Ishikawa (cell line): ENCODE measurements around the gene SSMEM1.

Experiments used
- CEBPB ChIP-seq: IDR thresholded peaks from 2 replicates; pipeline ENCODE4 v1.6.1; 2012
- CREB1 ChIP-seq: IDR thresholded peaks from 2 replicates; pipeline ENCODE4 v1.6.1; 2012; ENCODE audit warnings: low read depth
- EGR1 ChIP-seq: IDR thresholded peaks from 2 replicates; pipeline ENCODE4 v1.6.1; 2012
- EP300 ChIP-seq: IDR thresholded peaks from 2 replicates; pipeline ENCODE4 v1.6.1; 2012; ENCODE audit warnings: borderline replicate concordance
- FOXM1 ChIP-seq: IDR thresholded peaks from 2 replicates; pipeline ENCODE4 v1.6.1; 2012; ENCODE audit warnings: low read depth, borderline replicate concordance
- NFIC ChIP-seq: IDR thresholded peaks from 2 replicates; pipeline ENCODE4 v1.6.1; 2012
- RAD21 ChIP-seq: IDR thresholded peaks from 2 replicates; pipeline ENCODE4 v1.6.1; 2012; ENCODE audit warnings: low read depth
- TAF1 ChIP-seq: IDR thresholded peaks from 2 replicates; pipeline ENCODE4 v1.6.1; 2012; ENCODE audit warnings: low read depth, mild to moderate bottlenecking
- TCF12 ChIP-seq: IDR thresholded peaks from 2 replicates; pipeline ENCODE4 v1.6.1; 2012; ENCODE audit warnings: low read depth
- TEAD4 ChIP-seq: IDR thresholded peaks from 2 replicates; pipeline ENCODE4 v1.6.1; 2012
- YY1 ChIP-seq: IDR thresholded peaks from 2 replicates; pipeline ENCODE4 v1.6.1; 2012; ENCODE audit warnings: low read depth
- ZBTB7A ChIP-seq: IDR thresholded peaks from 2 replicates; pipeline ENCODE4 v1.6.1; 2012; ENCODE audit warnings: low read depth
- TF ChIP-seq, protein P1 (sequence below): IDR thresholded peaks from 2 replicates; pipeline ENCODE4 v1.6.1; 2012; ENCODE audit warnings: low read depth, mild to moderate bottlenecking
- TF ChIP-seq, protein P2 (sequence below): IDR thresholded peaks from 2 replicates; pipeline ENCODE4 v1.6.1; 2012
- TF ChIP-seq, protein P3 (sequence below): IDR thresholded peaks from 2 replicates; pipeline ENCODE4 v1.6.1; 2012

SSMEM1 gene

DNA sequence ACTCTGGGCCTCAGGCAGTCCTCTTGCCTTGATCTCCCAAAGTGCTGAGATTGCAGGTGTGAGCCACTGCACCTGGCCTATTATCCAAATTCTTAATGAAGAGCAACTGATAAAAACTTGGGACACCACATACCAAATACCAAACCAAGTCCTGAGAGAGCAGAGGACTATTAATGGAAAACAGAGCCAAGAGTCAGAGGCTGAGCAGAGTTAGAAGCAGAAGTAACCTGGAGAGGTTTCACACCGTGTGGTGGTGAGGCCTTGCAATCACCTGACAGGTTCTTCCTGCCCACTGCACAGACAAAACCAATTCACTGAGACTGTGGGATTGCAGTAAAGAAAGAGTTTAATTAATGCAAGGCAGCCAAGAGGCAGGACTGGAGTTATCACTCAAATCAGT, 16.0 kb downstream of the SSMEM1 start:
- no peak for TF ChIP-seq ZBTB7A
- no peak for TF ChIP-seq RAD21
- no peak for TF ChIP-seq CREB1

DNA sequence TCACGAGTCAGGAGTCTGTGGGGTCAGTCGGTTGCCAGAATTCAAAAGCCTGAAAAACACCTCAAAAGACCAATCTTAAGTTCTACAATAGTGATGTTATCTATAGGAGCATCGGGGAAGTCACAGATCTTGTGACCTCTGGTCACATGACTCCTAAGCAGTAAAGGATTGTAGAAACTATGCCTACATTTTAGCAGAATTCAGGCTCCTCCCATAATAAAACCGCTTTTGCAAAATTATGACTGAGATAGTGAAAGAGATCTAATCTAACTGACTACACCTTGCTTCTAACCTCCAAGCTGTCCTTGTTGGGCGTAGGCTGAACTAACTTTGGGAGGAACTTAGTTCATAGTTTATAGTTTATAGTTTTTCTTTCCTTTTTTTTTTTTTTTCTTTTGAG, 16.6 kb downstream of the SSMEM1 start:
- TF ChIP-seq, protein P1, sequence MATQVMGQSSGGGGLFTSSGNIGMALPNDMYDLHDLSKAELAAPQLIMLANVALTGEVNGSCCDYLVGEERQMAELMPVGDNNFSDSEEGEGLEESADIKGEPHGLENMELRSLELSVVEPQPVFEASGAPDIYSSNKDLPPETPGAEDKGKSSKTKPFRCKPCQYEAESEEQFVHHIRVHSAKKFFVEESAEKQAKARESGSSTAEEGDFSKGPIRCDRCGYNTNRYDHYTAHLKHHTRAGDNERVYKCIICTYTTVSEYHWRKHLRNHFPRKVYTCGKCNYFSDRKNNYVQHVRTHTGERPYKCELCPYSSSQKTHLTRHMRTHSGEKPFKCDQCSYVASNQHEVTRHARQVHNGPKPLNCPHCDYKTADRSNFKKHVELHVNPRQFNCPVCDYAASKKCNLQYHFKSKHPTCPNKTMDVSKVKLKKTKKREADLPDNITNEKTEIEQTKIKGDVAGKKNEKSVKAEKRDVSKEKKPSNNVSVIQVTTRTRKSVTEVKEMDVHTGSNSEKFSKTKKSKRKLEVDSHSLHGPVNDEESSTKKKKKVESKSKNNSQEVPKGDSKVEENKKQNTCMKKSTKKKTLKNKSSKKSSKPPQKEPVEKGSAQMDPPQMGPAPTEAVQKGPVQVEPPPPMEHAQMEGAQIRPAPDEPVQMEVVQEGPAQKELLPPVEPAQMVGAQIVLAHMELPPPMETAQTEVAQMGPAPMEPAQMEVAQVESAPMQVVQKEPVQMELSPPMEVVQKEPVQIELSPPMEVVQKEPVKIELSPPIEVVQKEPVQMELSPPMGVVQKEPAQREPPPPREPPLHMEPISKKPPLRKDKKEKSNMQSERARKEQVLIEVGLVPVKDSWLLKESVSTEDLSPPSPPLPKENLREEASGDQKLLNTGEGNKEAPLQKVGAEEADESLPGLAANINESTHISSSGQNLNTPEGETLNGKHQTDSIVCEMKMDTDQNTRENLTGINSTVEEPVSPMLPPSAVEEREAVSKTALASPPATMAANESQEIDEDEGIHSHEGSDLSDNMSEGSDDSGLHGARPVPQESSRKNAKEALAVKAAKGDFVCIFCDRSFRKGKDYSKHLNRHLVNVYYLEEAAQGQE, result no peak
- no peak for TF ChIP-seq TAF1
- TF ChIP-seq EP300, result no peak
- no peak for TF ChIP-seq RAD21
- TF ChIP-seq, protein P2, sequence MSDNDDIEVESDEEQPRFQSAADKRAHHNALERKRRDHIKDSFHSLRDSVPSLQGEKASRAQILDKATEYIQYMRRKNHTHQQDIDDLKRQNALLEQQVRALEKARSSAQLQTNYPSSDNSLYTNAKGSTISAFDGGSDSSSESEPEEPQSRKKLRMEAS, result no peak
- TF ChIP-seq, protein P3, sequence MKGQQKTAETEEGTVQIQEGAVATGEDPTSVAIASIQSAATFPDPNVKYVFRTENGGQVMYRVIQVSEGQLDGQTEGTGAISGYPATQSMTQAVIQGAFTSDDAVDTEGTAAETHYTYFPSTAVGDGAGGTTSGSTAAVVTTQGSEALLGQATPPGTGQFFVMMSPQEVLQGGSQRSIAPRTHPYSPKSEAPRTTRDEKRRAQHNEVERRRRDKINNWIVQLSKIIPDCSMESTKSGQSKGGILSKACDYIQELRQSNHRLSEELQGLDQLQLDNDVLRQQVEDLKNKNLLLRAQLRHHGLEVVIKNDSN, result no peak
- TF ChIP-seq NFIC, result no peak
- no peak for TF ChIP-seq YY1
- TF ChIP-seq EGR1, result no peak
- no peak for TF ChIP-seq CEBPB
- no peak for TF ChIP-seq FOXM1
- no peak for TF ChIP-seq ZBTB7A
- TF ChIP-seq CREB1, result no peak

DNA sequence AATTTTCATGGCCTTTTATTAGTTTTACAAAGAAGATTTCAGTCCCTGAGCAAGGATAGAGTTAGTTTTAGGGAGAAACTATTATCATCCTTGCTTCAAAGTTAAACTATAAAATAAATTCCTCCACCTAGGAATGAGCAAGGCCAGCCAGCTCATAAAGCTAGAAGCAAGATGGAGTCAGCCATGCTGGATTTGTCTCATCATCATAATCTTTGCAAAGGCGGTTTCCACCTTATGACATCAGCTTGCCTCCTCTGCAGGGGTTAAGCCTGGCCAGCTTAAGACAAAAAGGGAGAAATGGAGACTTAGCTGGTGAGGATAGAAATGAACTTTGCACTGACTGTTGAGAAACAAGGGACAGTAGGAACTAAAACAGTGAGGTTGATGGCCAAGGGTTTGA, 18.7 kb downstream of the SSMEM1 start:
- TF ChIP-seq EP300 (no peak), TAF1 (no peak)
- TF ChIP-seq, protein P3, result no peak

DNA sequence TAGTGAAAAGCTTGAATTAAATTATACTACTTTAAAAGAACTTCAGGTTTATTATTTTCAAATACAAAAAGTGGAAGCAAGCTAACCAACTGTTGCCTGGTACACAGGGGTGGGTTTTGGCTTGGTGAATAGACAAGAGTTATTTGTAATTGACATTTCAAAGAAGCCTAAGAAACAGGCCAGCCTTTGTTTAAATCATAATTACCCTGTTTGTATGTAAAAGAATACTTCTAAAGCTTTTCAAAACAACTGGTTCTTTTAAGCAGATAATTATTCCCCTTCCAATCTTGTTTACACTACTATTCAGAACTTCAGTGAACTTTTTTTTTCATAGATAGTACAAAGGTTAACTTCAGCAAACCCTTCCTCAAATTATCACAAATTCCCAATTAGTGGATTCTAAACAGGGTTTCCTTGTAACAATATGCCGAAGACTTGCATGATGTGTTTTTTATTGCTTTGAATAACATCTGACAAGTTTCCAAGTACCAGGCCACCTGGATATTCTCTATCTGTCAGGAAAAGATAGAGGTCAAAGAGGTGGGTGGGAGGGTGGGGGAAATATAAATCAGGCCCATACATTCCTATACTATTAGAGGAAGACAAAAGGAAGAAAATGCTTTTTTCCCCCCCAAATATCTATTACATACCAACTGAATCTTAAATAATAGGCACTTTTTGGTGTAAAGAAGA, 20.4 kb downstream of the SSMEM1 start:
- no peak for TF ChIP-seq CEBPB
- TF ChIP-seq EP300, result no peak
- no peak for TF ChIP-seq YY1
- no peak for TF ChIP-seq TEAD4
- no peak for TF ChIP-seq ZBTB7A
- TF ChIP-seq FOXM1, result no peak
- no peak for TF ChIP-seq RAD21
- TF ChIP-seq, protein P3, result no peak
- no peak for TF ChIP-seq NFIC
- no peak for TF ChIP-seq CREB1
- TF ChIP-seq, protein P2, result no peak
- no peak for TF ChIP-seq TCF12
- no peak for TF ChIP-seq EGR1
- no peak for TF ChIP-seq TAF1
- TF ChIP-seq, protein P1, result no peak

DNA sequence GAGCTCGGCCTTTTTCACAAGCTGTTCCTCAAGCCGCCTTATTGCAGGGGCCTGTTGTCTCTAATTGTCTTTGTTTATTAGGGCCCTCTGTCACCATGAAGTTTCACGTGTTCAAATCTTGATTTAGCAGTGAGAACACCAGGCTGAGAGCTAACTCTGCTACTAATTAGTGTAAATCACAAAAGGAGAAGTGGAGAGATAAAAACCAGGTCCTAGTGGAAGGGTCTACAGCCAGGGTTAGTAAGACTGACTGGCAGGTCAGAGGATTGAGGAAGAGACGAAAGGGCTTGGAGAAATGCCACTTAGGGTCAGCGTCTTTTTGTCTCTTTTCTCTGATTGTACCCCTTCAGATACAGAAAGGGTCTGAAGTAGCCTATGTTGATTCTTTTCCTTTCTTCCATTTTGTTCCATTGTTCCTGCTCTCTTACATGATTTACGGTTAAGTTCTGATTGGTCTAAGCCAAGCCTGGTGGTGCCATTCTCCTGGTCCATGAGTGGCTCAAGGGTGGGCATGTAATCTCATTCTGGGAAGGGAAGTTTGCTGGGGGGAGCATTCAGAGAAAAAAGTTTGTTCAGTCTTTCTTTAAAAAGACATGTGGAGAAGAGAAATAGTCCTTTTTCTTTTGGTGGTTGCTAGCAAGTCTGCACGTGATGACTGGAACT, 21.3 kb downstream of the SSMEM1 start:
- no peak for TF ChIP-seq RAD21
- no peak for TF ChIP-seq ZBTB7A
- no peak for TF ChIP-seq YY1
- no peak for TF ChIP-seq TEAD4
- TF ChIP-seq, protein P1, result no peak
- TF ChIP-seq, protein P3, result no peak
- no peak for TF ChIP-seq FOXM1
- TF ChIP-seq CREB1, result no peak
- no peak for TF ChIP-seq EGR1
- TF ChIP-seq, protein P2, result no peak
- TF ChIP-seq TCF12, result no peak
- TF ChIP-seq CEBPB, result no peak
- no peak for TF ChIP-seq EP300
- no peak for TF ChIP-seq TAF1
- TF ChIP-seq NFIC, result no peak
